GM21737 (cell line): ENCODE measurements around the gene JCAD.
"Not testable (repeated sequence)": the region's sequence is repeated elsewhere in the genome, so short reads cannot be mapped to it uniquely, and the experiment has no call there.

ENCODE experiments used
- ATAC-seq: cut with Tn5 transposase; IDR thresholded peaks from one replicate; pipeline ENCODE4 v1.9.1; 2021; ENCODE audit warnings: mild to moderate bottlenecking, moderate library complexity; ENCODE audit not compliant: unreplicated experiment

Gene JCAD

GRCh38 chr10:29993319-29993915, 66.0 kb downstream of the JCAD start:
- no peak for ATAC-seq

GRCh38 chr10:29992914-29993313, 66.5 kb downstream of the JCAD start:
- no peak for ATAC-seq

GRCh38 chr10:29991382-29991781, 68.0 kb downstream of the JCAD start:
- no peak for ATAC-seq

- ATAC-seq = no peak
Measured at GRCh38 chr10:29987471-29987870, 71.9 kb downstream of the JCAD start.

GRCh38 chr10:29982997-29983648, 76.3 kb downstream of the JCAD start:
- no peak for ATAC-seq

- no peak for ATAC-seq
Measured at GRCh38 chr10:29981510-29981909, 77.9 kb downstream of the JCAD start.

GRCh38 chr10:29980084-29980483, 79.3 kb downstream of the JCAD start:
- ATAC-seq = no peak

GRCh38 chr10:29979421-29979779, 80.0 kb downstream of the JCAD start:
- ATAC-seq = not testable (repeated sequence)

GRCh38 chr10:29977171-29977570, 82.2 kb downstream of the JCAD start:
- no peak for ATAC-seq

GRCh38 chr10:29976134-29976533, 83.3 kb downstream of the JCAD start:
- no peak for ATAC-seq

GRCh38 chr10:29974773-29975172, 84.6 kb downstream of the JCAD start:
- no peak for ATAC-seq

GRCh38 chr10:29973921-29974320, 85.5 kb downstream of the JCAD start:
- ATAC-seq = no peak

GRCh38 chr10:29970576-29970975, 88.8 kb downstream of the JCAD start:
- ATAC-seq = no peak

GRCh38 chr10:29970012-29970396, 89.4 kb downstream of the JCAD start:
- no peak for ATAC-seq

- ATAC-seq = no peak
Measured at GRCh38 chr10:29969255-29970011, 90.0 kb downstream of the JCAD start.

GRCh38 chr10:29968585-29968984, 90.8 kb downstream of the JCAD start:
- ATAC-seq = no peak

- no peak for ATAC-seq
Measured at GRCh38 chr10:29966269-29966668, 93.1 kb downstream of the JCAD start.
